ENCODE data around the gene NINJ1. TPM values are rescaled to one million over a fixed set of nuclear protein-coding genes. Genes with fewer than 3 reads are reported as not detected.

NINJ1 gene
- total and polyA plus RNA-seq, 2 of the 13 experiments (the other 11 are each of a cell fraction or from before 2014, with no cell fraction given) = 81.2 to 92.1 TPM

DNA sequence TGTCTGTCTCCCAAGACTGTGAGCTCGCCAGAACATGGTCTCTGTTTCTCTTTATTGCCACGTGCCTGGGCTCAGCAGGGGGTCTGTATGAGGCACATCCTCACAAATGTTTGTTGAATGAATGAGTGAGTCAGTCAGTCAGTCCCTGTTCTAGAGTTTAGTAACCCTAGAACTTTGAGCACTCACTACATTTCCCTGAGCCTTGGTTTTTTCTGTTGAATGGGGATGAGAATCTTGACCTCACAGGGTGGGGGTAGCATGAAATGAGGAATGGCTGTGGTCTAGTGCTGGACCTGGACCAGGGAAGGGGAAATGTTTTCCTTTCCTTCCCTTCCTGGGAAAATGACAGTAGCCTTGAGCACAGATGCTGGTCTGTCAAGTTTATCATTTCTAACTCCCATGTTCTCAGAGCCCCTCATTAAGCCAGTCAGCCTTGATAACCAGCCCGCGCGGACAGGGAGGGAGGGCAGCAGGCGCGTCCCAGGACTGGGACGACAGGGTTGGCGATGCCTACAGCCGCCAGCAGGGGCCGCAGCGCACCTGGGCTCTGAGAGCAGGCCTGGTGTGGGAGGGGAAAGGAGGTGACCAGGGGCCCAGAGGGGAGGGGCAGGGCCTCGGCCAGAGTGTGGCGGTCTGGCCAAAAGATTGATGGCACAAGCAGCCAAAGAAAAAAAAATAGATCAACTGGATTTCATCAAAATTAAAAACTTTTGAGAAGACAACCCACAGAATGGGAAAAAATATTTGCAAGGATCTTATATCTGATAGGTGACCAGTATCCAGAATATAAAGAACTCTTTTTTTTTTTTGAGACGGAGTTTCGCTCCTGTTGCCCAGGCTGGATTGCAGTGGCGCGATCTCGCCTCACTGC lies 25.8 kb upstream of the NINJ1 start (continued):
- TF ChIP-seq, protein P1, sequence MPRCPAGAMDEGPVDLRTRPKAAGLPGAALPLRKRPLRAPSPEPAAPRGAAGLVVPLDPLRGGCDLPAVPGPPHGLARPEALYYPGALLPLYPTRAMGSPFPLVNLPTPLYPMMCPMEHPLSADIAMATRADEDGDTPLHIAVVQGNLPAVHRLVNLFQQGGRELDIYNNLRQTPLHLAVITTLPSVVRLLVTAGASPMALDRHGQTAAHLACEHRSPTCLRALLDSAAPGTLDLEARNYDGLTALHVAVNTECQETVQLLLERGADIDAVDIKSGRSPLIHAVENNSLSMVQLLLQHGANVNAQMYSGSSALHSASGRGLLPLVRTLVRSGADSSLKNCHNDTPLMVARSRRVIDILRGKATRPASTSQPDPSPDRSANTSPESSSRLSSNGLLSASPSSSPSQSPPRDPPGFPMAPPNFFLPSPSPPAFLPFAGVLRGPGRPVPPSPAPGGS (CRISPR knock-in tag; IDR thresholded peaks at IDR 0.05) = no peak
- TF ChIP-seq ZNF230 (CRISPR knock-in tag; IDR thresholded peaks at IDR 0.05) = no peak
- no peak for TF ChIP-seq ZIK1 (CRISPR knock-in tag; IDR thresholded peaks at IDR 0.05; ENCODE audit: borderline replicate concordance, low read depth)
- no peak for TF ChIP-seq ZNF543 (CRISPR knock-in tag; IDR thresholded peaks at IDR 0.05)
- peak; percentile 43 for TF ChIP-seq AGO1 (IDR thresholded peaks at IDR 0.05; ENCODE audit: low read depth, low read length, poor library complexity, severe bottlenecking)
- TF ChIP-seq ARHGAP35 (CRISPR knock-in tag; IDR thresholded peaks at IDR 0.05; ENCODE audit: borderline replicate concordance) = no peak
- peak; percentile 79; the same call in 1 of the 2 replicates for TF ChIP-seq ZNF362 (CRISPR knock-in tag; IDR thresholded peaks at IDR 0.05; ENCODE audit: borderline replicate concordance)
- TF ChIP-seq, protein P2, sequence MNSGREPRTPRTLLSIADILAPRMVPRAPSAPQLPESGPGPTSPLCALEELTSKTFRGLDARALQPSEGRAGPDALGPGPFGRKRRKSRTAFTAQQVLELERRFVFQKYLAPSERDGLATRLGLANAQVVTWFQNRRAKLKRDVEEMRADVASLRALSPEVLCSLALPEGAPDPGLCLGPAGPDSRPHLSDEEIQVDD (CRISPR knock-in tag; IDR thresholded peaks at IDR 0.05; ENCODE audit: borderline replicate concordance) = no peak
- TF ChIP-seq MIXL1 (CRISPR knock-in tag; IDR thresholded peaks at IDR 0.05) = peak; percentile 64; the same call in 1 of the 2 replicates
- TF ChIP-seq, protein P3, sequence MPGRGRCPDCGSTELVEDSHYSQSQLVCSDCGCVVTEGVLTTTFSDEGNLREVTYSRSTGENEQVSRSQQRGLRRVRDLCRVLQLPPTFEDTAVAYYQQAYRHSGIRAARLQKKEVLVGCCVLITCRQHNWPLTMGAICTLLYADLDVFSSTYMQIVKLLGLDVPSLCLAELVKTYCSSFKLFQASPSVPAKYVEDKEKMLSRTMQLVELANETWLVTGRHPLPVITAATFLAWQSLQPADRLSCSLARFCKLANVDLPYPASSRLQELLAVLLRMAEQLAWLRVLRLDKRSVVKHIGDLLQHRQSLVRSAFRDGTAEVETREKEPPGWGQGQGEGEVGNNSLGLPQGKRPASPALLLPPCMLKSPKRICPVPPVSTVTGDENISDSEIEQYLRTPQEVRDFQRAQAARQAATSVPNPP (CRISPR knock-in tag; IDR thresholded peaks at IDR 0.05) = no peak
- TF ChIP-seq SKI (IDR thresholded peaks at IDR 0.05; ENCODE audit: partially characterized antibody) = no peak
- no peak for TF ChIP-seq ZSCAN31 (CRISPR knock-in tag; IDR thresholded peaks at IDR 0.05; ENCODE audit: low read depth)
- peak; percentile 40; the same call in 1 of the 2 replicates for TF ChIP-seq ZFY (CRISPR knock-in tag; IDR thresholded peaks at IDR 0.05)
- TF ChIP-seq KMT2B (CRISPR knock-in tag; IDR thresholded peaks at IDR 0.05) = peak; percentile 40; the same call in 1 of the 2 replicates
- no peak for TF ChIP-seq DNMT3B (CRISPR knock-in tag; conservative IDR thresholded peaks at IDR 0.05)
- TF ChIP-seq, protein P4, sequence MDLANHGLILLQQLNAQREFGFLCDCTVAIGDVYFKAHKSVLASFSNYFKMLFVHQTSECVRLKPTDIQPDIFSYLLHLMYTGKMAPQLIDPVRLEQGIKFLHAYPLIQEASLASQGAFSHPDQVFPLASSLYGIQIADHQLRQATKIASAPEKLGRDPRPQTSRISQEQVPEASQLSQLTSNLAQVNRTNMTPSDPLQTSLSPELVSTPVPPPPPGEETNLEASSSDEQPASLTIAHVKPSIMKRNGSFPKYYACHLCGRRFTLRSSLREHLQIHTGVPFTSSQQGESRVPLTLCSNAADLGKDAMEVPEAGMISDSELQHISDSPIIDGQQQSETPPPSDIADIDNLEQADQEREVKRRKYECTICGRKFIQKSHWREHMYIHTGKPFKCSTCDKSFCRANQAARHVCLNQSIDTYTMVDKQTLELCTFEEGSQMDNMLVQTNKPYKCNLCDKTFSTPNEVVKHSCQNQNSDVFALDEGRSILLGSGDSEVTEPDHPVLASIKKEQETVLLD (CRISPR knock-in tag; IDR thresholded peaks at IDR 0.05; ENCODE audit: low read depth) = no peak
- no peak for TF ChIP-seq ZNF326 (CRISPR knock-in tag; IDR thresholded peaks at IDR 0.05; ENCODE audit: borderline replicate concordance)
- no peak for TF ChIP-seq CC2D1A (CRISPR knock-in tag; IDR thresholded peaks at IDR 0.05)
- TF ChIP-seq ZNF616 (CRISPR knock-in tag; IDR thresholded peaks at IDR 0.05; ENCODE audit: low read depth) = no peak
- TF ChIP-seq ZNF382 (CRISPR knock-in tag; IDR thresholded peaks at IDR 0.05; ENCODE audit: borderline replicate concordance) = no peak
- peak; percentile 57; the same call in 1 of the 2 replicates for TF ChIP-seq ZNF768 (CRISPR knock-in tag; IDR thresholded peaks at IDR 0.05)
- no peak for TF ChIP-seq NKX3-1 (CRISPR knock-in tag; IDR thresholded peaks at IDR 0.05)
- TF ChIP-seq KDM3A (CRISPR knock-in tag; IDR thresholded peaks at IDR 0.05; ENCODE audit: low read depth) = peak; percentile 84; the same call in 1 of the 2 replicates
- no peak for TF ChIP-seq GFI1 (CRISPR knock-in tag; IDR thresholded peaks at IDR 0.05; ENCODE audit: borderline replicate concordance)
- TF ChIP-seq RBFOX2 (IDR thresholded peaks at IDR 0.05; ENCODE audit: low read depth, low read length) = no peak
